ENCODE results near the gene SUB1.
"Not testable (repeated sequence)": the region's sequence is repeated elsewhere in the genome, so short reads cannot be mapped to it uniquely, and the experiment has no call there.

Gene SUB1

DNA sequence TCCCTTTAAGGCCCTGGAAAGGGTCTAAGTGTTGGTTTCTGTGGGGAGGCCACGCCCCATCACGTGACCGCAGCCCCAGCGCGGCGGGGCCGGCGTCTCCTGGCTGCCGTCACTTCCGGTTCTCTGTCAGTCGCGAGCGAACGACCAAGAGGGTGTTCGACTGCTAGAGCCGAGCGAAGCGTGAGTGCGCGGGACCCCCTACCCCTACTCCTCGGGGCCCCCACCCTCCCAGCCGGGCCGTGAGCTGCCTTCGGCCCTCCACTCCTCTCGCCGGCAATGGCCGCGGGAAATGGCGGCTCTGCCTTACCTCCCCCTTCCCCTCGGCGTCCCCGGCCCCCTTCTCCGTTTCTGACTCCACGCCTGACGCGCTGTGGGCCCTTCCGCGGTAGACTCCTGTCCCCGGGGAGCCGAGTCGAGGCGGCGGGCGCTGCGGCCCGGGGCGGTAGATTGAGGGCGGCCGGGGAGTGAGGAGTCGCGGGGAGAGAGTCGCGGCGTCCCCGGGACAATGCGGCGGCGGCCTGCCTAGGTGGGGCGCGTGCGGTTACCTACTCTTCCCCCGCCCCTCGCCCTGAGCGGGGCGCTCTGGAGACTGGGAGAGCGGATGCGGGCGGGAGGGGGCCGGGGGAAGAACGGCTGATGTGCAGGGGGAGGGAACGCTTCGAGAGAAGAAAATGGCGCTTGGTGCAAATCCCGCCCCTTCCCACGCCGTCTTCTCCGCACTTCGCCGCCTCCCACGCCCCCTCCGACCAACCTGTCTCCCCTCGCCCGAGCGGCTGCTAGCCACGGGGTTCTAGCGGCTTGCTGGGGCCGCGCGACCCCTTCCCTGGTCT, at the start of gene SUB1:
Gene SUB1, plus strand, starts transcription at position 112 of the 830 bp plus-strand sequence. CDS start 2,956 bp downstream, outside the sequence.
- peak; percentile 88 for DNase-seq (ENCODE audit: low read depth, low spot score)

DNA sequence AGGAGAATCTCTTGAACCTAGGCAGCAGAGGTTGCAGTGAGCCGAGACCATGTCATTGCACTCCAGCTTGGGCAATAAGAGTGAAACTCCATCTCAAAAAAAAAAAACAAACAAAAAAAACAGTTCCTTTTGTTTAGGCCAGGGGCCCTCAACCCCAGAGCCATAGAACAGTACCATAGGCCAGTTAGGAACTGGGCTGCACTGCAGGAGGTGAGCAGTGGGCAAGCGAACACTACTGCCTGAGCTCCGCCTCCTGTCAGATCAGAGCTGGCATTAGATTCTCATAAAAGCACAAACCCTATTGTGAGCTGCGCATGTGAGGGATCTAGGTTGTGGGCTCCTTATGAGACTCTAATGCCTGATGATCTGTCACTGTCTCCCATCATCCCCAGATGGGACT, 49.1 kb upstream of the SUB1 start:
- DNase-seq (ENCODE audit: low read depth, low spot score): no peak

GRCh38 chr5:32537437-32538029, 47.8 kb upstream of the SUB1 start:
- DNase-seq (ENCODE audit: low read depth, low spot score): not testable (repeated sequence)

GRCh38 chr5:32538031-32538547, 47.3 kb upstream of the SUB1 start:
- DNase-seq (ENCODE audit: low read depth, low spot score): peak; percentile 38

GRCh38 chr5:32539981-32540845, 45.1 kb upstream of the SUB1 start:
- DNase-seq (ENCODE audit: low read depth, low spot score): no peak

GRCh38 chr5:32541241-32541640, 44.1 kb upstream of the SUB1 start:
- DNase-seq (ENCODE audit: low read depth, low spot score): no peak

DNA sequence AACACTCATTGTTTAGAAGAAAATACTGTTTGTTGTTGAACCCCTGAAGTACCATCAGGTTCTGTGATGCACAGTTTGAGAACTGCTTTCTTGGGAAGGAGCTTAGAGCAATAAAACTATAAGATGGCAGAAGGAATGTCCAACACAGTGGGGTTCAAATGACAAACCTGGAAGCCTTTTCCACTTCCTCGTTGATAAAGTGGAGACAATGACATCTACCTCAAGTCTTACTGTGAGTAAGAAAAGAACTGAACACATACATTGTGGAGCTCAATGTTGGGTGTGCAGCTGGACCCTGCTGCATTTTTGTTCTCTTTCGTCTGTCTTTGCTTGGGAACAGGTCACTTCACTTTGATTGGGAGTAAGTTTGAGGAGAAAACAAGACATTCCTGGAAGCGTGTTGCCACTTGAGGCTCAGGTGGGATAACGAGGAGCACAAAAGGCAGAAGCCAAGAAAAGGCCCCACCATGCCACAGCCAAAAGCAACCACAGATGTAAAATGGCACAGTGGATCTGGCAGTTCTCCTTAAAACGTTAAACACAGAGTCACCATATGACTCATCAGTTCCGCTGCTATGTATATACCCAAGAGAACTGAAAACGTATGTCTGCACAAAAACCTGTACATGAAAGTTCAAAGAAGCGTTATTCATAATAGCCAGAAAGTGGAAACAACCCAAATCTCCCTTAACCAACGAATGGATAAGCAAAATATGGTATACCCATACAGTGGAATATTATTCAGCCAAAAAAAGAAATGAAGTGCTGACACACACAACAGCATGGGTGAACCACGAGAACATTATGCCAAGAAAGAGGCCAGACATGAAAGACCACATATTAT, 42.9 kb upstream of the SUB1 start:
- no peak for DNase-seq (ENCODE audit: low read depth, low spot score)

DNA sequence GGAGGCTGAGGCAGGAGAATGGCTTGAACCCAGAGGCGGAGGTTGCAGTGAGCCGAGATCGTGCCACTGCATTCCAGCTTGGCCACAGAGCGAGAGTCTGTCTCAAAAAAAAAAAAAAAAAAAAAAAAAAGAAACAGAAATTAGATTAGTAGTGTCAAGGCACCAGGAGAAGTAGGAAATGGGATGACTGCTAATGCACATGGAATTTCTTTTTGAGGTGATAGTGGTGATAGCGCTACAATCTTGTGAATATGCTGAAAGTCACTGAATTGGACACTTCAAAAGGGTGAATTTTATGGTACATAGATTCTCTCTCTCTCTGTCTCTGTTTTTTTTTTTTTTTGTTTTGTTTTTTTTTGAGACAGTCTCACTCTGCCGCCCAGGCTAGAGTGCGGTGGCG, 42.1 kb upstream of the SUB1 start:
- DNase-seq (ENCODE audit: low read depth, low spot score): no peak

DNA sequence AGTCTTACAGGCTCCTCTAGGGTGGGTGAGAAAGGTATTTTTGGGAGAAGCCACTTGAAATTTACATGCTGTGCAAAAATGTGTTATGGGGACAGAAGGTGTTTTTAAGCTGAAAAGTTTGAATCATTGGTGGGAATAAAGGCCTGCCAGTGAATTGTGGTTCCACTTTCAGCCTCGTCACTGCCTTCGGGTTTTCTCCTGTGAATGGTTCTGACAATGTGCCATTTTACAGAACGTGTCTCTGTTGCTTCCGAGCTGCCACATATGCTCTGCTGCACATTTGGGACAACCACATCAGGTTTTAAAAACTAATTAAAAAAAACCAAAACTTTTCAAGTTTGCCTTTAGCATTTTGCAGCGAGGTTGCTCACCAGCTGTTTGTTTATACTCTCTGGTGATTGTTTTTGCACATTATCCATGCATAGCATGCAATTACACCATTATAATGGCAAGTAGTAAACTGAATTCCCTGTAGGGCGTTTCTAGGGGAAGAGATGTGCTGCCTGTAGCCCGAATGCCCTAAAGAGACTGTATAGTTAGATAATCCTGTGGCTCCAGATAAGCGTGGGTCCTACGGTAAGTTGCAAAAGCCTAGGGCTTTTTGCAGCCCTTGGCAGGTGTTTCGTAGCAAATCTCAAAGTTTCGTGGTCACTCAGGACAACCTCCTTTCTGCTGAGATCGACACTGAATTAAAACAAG, 40.1 kb upstream of the SUB1 start:
- DNase-seq (ENCODE audit: low read depth, low spot score): no peak

DNA sequence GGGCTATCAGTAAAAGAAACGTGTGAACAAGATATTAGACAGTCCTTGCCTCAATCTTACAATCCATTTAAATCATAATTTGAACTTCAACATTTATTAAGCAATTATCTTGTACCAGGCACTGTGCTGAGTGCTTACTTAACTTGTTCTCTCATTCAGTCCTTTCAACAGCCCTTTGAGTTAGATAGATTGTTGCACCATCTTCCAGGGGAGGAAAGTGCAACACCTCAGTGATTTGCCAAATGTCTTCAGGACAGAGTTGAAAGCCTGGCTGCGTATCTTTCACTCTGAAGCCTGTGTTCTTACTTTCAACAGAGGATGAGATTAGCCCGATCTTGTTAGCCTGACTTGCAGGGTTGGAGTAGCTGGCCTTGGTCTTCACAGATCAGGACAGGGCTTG, 34.2 kb upstream of the SUB1 start:
- no peak for DNase-seq (ENCODE audit: low read depth, low spot score)

- DNase-seq (ENCODE audit: low read depth, low spot score): no peak
Measured at GRCh38 chr5:32551865-32552264, 33.5 kb upstream of the SUB1 start.

GRCh38 chr5:32552491-32552890, 32.9 kb upstream of the SUB1 start:
- DNase-seq (ENCODE audit: low read depth, low spot score): not testable (repeated sequence)

- no peak for DNase-seq (ENCODE audit: low read depth, low spot score)
Measured at GRCh38 chr5:32552936-32553335, 32.4 kb upstream of the SUB1 start.

DNA sequence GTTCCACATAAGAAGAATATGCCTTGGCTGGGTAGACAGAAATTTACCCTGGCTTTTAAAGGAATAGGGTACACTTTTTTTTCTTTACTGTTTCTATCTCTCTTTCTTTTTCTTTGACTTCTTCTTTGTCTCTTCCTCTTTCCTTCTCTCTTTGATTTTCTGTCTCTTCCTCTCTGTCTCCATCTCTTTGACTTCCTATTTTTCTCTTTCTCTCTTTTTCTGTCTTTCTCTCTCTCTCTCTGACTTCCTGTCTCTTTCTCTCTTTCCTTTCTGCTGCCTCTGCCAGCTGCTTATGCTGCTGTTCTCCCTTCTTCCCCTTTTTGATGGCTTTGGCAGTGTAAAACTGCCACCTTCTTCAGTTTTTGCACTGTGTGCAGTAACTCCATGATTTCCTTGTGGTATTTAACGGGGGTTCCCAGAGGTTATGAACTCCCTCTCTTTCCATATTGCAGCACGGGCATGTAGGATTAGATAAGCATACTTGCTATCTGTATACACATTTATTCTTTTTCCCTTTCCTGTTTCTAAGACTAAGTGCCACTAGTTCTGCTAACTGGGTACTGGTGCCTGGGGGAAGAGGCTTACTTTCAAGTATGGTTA, 31.1 kb upstream of the SUB1 start:
- DNase-seq (ENCODE audit: low read depth, low spot score): not testable (repeated sequence)

- DNase-seq (ENCODE audit: low read depth, low spot score): not testable (repeated sequence)
Measured at GRCh38 chr5:32556543-32556942, 28.8 kb upstream of the SUB1 start.

- no peak for DNase-seq (ENCODE audit: low read depth, low spot score)
Measured at GRCh38 chr5:32559411-32559810, 25.9 kb upstream of the SUB1 start.

- DNase-seq (ENCODE audit: low read depth, low spot score): no peak
Measured at GRCh38 chr5:32559921-32560320, 25.4 kb upstream of the SUB1 start.

GRCh38 chr5:32562056-32562455, 23.3 kb upstream of the SUB1 start:
- DNase-seq (ENCODE audit: low read depth, low spot score): no peak

DNA sequence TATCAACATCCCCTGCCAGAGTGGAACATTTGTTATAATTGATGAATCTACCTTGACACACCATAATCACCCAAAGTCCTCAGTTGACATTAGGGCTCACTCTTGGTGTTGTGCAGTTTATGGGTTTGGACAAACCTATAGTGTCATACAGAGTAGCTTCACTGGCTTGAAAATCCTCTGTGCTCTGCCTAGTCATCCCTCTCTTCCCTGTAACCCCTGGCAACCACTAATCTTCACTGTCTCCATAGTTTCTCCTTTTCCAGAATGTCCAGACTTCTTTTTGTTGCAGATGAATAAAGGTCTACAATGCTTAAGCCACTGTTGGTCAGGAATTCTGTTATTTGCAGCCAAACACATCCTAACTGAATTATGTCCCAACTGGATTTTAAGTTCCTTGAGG, 22.5 kb upstream of the SUB1 start:
- DNase-seq (ENCODE audit: low read depth, low spot score): no peak

- DNase-seq (ENCODE audit: low read depth, low spot score): no peak
Measured at GRCh38 chr5:32563614-32564013, 21.7 kb upstream of the SUB1 start.

All from activated CD4-positive, CD25-positive, alpha-beta regulatory T cell treated with anti-CD3 and anti-CD28 coated beads, Interleukin-2, amount 50 U/mL, for 16 hours (primary cell).